ENCODE results near the gene SP140L. TPM values are rescaled to one million over a fixed set of nuclear protein-coding genes. Genes with fewer than 3 reads are reported as not detected.

The SP140L gene
- polyA plus RNA-seq, 3 donors, result 6.5 to 23.7 (median 8.5) TPM

DNA sequence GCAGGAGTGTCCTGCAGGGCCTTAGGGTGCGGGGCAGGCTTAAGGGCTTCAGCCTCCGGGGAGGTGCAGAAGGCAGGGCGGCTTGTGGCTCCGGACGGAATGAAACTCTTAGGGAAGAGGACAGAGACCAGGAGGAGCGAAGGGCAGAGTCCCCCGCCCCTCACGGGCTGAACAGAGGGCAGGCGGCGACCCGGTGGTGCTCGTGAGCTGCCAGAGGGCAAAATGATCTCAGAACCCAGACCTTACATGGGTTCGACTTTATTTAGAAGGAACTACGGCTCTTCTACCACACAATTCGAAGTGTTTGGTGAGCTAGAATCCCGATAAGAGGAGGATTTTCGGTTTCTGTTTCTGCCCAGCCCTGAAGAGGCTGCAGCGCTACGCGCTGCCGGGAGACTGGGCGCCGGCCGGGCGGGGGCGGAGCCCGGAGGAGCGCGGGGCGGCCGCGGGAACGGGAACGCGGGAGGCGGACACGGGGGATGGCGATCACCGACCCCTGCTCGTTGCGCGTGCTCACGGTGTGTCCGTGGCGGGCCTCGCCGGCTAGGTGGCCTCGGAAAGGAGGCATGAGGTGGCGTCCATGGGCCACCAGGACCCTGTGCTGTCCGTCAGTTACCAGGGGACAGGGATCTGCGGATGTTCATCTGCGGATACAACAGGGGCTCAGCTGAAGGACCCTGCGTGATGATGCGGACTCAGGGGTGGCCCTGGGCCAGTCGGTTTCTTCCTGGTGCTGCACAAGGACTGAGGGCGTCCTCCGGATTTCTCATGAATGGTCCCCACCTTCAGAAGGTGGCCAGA, 84.8 kb downstream of the SP140L start:
- H3K27ac Mint-ChIP-seq, result peak overlapping the region; percentile 99 to 100 (median 99)
- peaks cover 0 to 2% (median 0%) of the 10 kb centered on the region in 3 donors for H3K27me3 Mint-ChIP-seq (ENCODE audit: low read depth in 3 of 3)
- peaks cover 59% of the 10 kb centered on the region for H3K4me1 Mint-ChIP-seq
- Histone ChIP-seq H3K79me2 (ENCODE audit: insufficient read depth, low read length) (peaks cover 29% of the 10 kb centered on the region), H3K4me1 (ENCODE audit: control insufficient read depth in 1 of 2, insufficient read depth in 2 of 2, low read length in 2 of 2) (peaks cover 54 to 63% of the 10 kb centered on the region in 2 donors), H2AFZ (ENCODE audit: insufficient read depth, low read depth, low read length, poor library complexity, severe bottlenecking) (peak overlapping the region; percentile 92), H3K36me3 (replicated peaks in 1 of 2; ENCODE audit: control insufficient read depth in 1 of 2, insufficient read depth in 2 of 2, low read length in 2 of 2) (no peaks in the 10 kb centered on the region), H3K9me3 (replicated peaks in 1 of 2; ENCODE audit: control insufficient read depth in 1 of 2, insufficient read depth in 1 of 2, low read length in 2 of 2) (no peaks in the 10 kb centered on the region), H3K4me2 (replicated peaks; ENCODE audit: extremely low read depth, low read length, poor library complexity, severe bottlenecking) (peak overlapping the region; percentile 79), H3K27me3 (ENCODE audit: control insufficient read depth in 2 of 2, insufficient read depth in 2 of 2, low read length in 2 of 2) (no peaks in the 10 kb centered on the region), H3K27ac (ENCODE audit: low read depth in 1 of 2, low read length in 2 of 2) (peak overlapping the region; percentile 94 to 98), H3K9ac (ENCODE audit: insufficient read depth, low read length, poor library complexity, severe bottlenecking) (peak overlapping the region; percentile 96), H4K20me1 (ENCODE audit: insufficient read depth, low read length) (no peaks in the 10 kb centered on the region), H3K4me3 (replicated peaks in 1 of 3; ENCODE audit: low read depth in 2 of 3, low read length in 3 of 3) (peak overlapping the region; percentile 85 to 89 (median 85))
- peaks cover 2 to 6% of the 10 kb centered on the region in 2 donors for H3K36me3 Mint-ChIP-seq
- WGBS (ENCODE audit: insufficient coverage), result under 1% methylated on average over 50 of the region's 57 CpGs
- DNase-seq, result peak; percentile 55 to 66 (median 56)
- intact Hi-C loops (cut with micrococcal nuclease), result loop anchor here (5.0 to 10.0 kb wide), 7 partner anchors 36 to 386 kb away; partner anchors contain the start of genes SP110 (in 1 of the 2), SP140 (in 1 of the 2) and SP140L (in 1 of the 2)
- H3K9me3 Mint-ChIP-seq, result peaks cover 0 to 2% (median 0%) of the 10 kb centered on the region in 7 donors
- H3K4me3 Mint-ChIP-seq, result peak overlapping the region; percentile 100
- TF ChIP-seq, protein P1, sequence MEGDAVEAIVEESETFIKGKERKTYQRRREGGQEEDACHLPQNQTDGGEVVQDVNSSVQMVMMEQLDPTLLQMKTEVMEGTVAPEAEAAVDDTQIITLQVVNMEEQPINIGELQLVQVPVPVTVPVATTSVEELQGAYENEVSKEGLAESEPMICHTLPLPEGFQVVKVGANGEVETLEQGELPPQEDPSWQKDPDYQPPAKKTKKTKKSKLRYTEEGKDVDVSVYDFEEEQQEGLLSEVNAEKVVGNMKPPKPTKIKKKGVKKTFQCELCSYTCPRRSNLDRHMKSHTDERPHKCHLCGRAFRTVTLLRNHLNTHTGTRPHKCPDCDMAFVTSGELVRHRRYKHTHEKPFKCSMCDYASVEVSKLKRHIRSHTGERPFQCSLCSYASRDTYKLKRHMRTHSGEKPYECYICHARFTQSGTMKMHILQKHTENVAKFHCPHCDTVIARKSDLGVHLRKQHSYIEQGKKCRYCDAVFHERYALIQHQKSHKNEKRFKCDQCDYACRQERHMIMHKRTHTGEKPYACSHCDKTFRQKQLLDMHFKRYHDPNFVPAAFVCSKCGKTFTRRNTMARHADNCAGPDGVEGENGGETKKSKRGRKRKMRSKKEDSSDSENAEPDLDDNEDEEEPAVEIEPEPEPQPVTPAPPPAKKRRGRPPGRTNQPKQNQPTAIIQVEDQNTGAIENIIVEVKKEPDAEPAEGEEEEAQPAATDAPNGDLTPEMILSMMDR (IDR thresholded peaks at IDR 0.05), result no peak

DNA sequence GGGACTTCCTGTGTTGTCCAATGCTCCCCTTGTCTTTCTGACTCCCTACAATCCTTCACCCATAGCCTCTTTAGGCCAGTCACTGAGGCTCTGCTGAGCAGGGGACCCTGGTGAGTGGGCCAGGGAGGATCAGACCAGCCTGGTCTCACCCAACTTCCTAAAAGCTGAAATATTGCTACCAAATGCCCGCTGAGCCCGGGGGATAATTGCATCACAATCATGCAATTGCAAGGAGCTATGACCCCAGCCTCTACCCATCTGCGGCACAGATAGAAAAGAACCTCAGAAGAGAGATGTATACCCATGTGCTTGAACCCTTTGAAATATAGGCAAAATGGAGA, 85.3 kb downstream of the SP140L start:
- Histone ChIP-seq H3K4me1 (ENCODE audit: control insufficient read depth in 1 of 2, insufficient read depth in 2 of 2, low read length in 2 of 2) (peaks cover 55 to 66% of the 10 kb centered on the region in 2 donors), H3K27ac (ENCODE audit: low read depth in 1 of 2, low read length in 2 of 2) (peak overlapping the region; percentile 94 to 98), H3K9me3 (replicated peaks in 1 of 2; ENCODE audit: control insufficient read depth in 1 of 2, insufficient read depth in 1 of 2, low read length in 2 of 2) (no peaks in the 10 kb centered on the region), H4K20me1 (ENCODE audit: insufficient read depth, low read length) (no peaks in the 10 kb centered on the region), H3K4me3 (replicated peaks in 1 of 3; ENCODE audit: low read depth in 2 of 3, low read length in 3 of 3) (peak overlapping the region; percentile 85 to 89 (median 85)), H3K36me3 (replicated peaks in 1 of 2; ENCODE audit: control insufficient read depth in 1 of 2, insufficient read depth in 2 of 2, low read length in 2 of 2) (no peaks in the 10 kb centered on the region), H3K79me2 (ENCODE audit: insufficient read depth, low read length) (peaks cover 35% of the 10 kb centered on the region), H3K27me3 (ENCODE audit: control insufficient read depth in 2 of 2, insufficient read depth in 2 of 2, low read length in 2 of 2) (no peaks in the 10 kb centered on the region), H2AFZ (ENCODE audit: insufficient read depth, low read depth, low read length, poor library complexity, severe bottlenecking) (peak overlapping the region; percentile 92), H3K4me2 (replicated peaks; ENCODE audit: extremely low read depth, low read length, poor library complexity, severe bottlenecking) (peak overlapping the region; percentile 79), H3K9ac (ENCODE audit: insufficient read depth, low read length, poor library complexity, severe bottlenecking) (peak overlapping the region; percentile 96)
- H3K4me1 Mint-ChIP-seq, result peaks cover 61% of the 10 kb centered on the region
- peaks cover 0 to 2% (median 0%) of the 10 kb centered on the region in 3 donors for H3K27me3 Mint-ChIP-seq (ENCODE audit: low read depth in 3 of 3)
- WGBS (ENCODE audit: insufficient coverage), result 0% methylated on average over 2 of the region's 3 CpGs
- peak overlapping the region; percentile 99 to 100 (median 99) for H3K27ac Mint-ChIP-seq
- TF ChIP-seq, protein P1 (IDR thresholded peaks at IDR 0.05), result no peak
- intact Hi-C loops (cut with micrococcal nuclease), result loop anchor here (5.0 to 10.0 kb wide), 7 partner anchors 35 to 385 kb away; partner anchors contain the start of genes SP110 (in 1 of the 2), SP140 (in 1 of the 2) and SP140L (in 1 of the 2)
- DNase-seq, result peak; percentile 74 to 85 (median 81)
- H3K9me3 Mint-ChIP-seq, result peaks cover 0 to 2% (median 0%) of the 10 kb centered on the region in 7 donors
- peak overlapping the region; percentile 100 for H3K4me3 Mint-ChIP-seq
- H3K36me3 Mint-ChIP-seq, result peaks cover 0 to 1% of the 10 kb centered on the region in 2 donors
